Colon (tissue), 2 donors: Measurements from ENCODE around the gene NDRG3.

Experiments
- FAIRE-seq: peaks from 2 replicates; lab custom pipeline; 2012; peaks lifted over from hg19 to GRCh38; lab: Jason Lieb, UNC
- donor health status: control.
- donor health status: control.

The NDRG3 gene

GRCh38 chr20:36606158-36607066 is 139.5 kb downstream of the NDRG3 start:
- no peak for FAIRE-seq

GRCh38 chr20:36605399-36606157 is 140.3 kb downstream of the NDRG3 start, which contains the start of gene RAB5IF:
RAB5IF (plus strand) TSS chr20:36605779; CDS start chr20:36605952, 173 bp downstream.
- FAIRE-seq, result no peak

GRCh38 chr20:36604952-36605398 is 140.9 kb downstream of the NDRG3 start:
- FAIRE-seq, result no peak
